ENCODE results near the gene CLIP1.

CLIP1 gene

DNA sequence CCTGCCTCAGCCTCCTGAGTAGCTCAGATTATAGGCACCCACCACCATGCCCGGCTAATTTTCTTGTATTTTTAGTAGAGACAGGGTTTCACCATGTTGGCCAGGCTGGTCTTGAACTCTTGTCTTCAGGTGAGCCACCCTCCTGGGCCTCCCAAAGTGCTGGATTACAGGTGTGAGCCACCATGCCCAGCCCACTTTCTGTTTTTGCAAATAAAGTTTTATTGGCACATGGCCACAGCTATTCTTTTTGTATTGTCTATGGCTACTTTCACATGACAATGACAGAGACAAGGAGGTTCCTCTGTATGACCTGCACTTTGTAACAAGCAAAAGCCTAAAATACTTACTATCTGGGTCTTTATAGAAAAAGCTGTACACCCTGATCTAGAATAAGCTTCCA lies 176.9 kb downstream of the CLIP1 start:
- DNase-seq (ENCODE audit: low read depth in 1 of 2, low spot score in 1 of 2), result no peak

GRCh38 chr12:122244565-122245371 lies 177.7 kb downstream of the CLIP1 start:
- no peaks in the 10 kb centered on the region for H3K27me3 ChIP-seq (ENCODE audit: insufficient read depth, poor library complexity, severe bottlenecking)
- H3K4me3 ChIP-seq (replicated peaks; ENCODE audit: insufficient read depth, low read length), result no peak overlapping the region
- H3K27ac ChIP-seq (replicated peaks), result no peak overlapping the region
- DNase-seq (ENCODE audit: low read depth in 1 of 2, low spot score in 1 of 2), result no peak
- TF ChIP-seq, protein P1, sequence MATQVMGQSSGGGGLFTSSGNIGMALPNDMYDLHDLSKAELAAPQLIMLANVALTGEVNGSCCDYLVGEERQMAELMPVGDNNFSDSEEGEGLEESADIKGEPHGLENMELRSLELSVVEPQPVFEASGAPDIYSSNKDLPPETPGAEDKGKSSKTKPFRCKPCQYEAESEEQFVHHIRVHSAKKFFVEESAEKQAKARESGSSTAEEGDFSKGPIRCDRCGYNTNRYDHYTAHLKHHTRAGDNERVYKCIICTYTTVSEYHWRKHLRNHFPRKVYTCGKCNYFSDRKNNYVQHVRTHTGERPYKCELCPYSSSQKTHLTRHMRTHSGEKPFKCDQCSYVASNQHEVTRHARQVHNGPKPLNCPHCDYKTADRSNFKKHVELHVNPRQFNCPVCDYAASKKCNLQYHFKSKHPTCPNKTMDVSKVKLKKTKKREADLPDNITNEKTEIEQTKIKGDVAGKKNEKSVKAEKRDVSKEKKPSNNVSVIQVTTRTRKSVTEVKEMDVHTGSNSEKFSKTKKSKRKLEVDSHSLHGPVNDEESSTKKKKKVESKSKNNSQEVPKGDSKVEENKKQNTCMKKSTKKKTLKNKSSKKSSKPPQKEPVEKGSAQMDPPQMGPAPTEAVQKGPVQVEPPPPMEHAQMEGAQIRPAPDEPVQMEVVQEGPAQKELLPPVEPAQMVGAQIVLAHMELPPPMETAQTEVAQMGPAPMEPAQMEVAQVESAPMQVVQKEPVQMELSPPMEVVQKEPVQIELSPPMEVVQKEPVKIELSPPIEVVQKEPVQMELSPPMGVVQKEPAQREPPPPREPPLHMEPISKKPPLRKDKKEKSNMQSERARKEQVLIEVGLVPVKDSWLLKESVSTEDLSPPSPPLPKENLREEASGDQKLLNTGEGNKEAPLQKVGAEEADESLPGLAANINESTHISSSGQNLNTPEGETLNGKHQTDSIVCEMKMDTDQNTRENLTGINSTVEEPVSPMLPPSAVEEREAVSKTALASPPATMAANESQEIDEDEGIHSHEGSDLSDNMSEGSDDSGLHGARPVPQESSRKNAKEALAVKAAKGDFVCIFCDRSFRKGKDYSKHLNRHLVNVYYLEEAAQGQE (IDR thresholded peaks at IDR 0.05; ENCODE audit: insufficient replicate concordance, low read depth), result no peak
- TF ChIP-seq SPI1 (IDR thresholded peaks at IDR 0.05; ENCODE audit: borderline replicate concordance, low read depth), result no peak
- no peak for TF ChIP-seq POLR2AphosphoS5 (IDR thresholded peaks at IDR 0.05; ENCODE audit: low read depth)
- no peak for TF ChIP-seq GABPA (IDR thresholded peaks at IDR 0.05; ENCODE audit: low read depth)
- TF ChIP-seq CTCF (IDR thresholded peaks at IDR 0.05; ENCODE audit: insufficient read depth, low read length), result no peak

More for the DNA sequence above, 176.9 kb downstream of the CLIP1 start:
- H3K27ac ChIP-seq (replicated peaks), result no peak overlapping the region
- H3K27me3 ChIP-seq (ENCODE audit: insufficient read depth, poor library complexity, severe bottlenecking), result no peaks in the 10 kb centered on the region
- TF ChIP-seq SPI1 (IDR thresholded peaks at IDR 0.05; ENCODE audit: borderline replicate concordance, low read depth), result no peak
- no peak for TF ChIP-seq GABPA (IDR thresholded peaks at IDR 0.05; ENCODE audit: low read depth)
- no peak for TF ChIP-seq CTCF (IDR thresholded peaks at IDR 0.05; ENCODE audit: insufficient read depth, low read length)
- TF ChIP-seq, protein P1 (IDR thresholded peaks at IDR 0.05; ENCODE audit: insufficient replicate concordance, low read depth), result no peak
- no peak for TF ChIP-seq POLR2AphosphoS5 (IDR thresholded peaks at IDR 0.05; ENCODE audit: low read depth)
- H3K4me3 ChIP-seq (replicated peaks; ENCODE audit: insufficient read depth, low read length), result no peak overlapping the region

DNA sequence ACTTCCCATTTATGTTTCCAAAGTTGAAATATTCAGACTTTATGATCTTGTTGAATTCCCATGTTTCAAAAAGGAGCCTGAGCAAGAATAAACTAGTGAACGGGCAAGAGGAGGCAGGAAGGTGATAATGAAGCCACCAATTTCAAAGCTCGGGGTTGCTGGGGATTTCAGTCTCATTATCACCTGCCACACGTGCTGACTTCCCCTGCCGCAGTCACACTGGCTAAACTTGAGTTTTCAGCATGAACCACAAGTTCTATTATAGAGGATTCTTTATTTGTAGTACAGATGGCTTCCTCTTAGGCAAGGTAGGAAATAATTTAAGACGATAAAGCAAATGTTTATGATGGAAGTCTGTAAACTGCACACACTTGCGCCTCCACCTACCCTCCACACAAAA lies 178.5 kb downstream of the CLIP1 start:
- no peak for DNase-seq (ENCODE audit: low read depth in 1 of 2, low spot score in 1 of 2)
- no peaks in the 10 kb centered on the region for H3K27me3 ChIP-seq (ENCODE audit: insufficient read depth, poor library complexity, severe bottlenecking)
- TF ChIP-seq SPI1 (IDR thresholded peaks at IDR 0.05; ENCODE audit: borderline replicate concordance, low read depth) (no peak), CTCF (IDR thresholded peaks at IDR 0.05; ENCODE audit: insufficient read depth, low read length) (no peak), GABPA (IDR thresholded peaks at IDR 0.05; ENCODE audit: low read depth) (no peak), POLR2AphosphoS5 (IDR thresholded peaks at IDR 0.05; ENCODE audit: low read depth) (no peak)
- TF ChIP-seq, protein P1 (IDR thresholded peaks at IDR 0.05; ENCODE audit: insufficient replicate concordance, low read depth), result no peak
- no peak overlapping the region for H3K4me3 ChIP-seq (replicated peaks; ENCODE audit: insufficient read depth, low read length)
- H3K27ac ChIP-seq (replicated peaks), result no peak overlapping the region
